HCT116 (cell line): ENCODE results near the gene ALG1L2.

ENCODE experiments used
- CBX3 ChIP-seq: IDR thresholded peaks from 2 replicates; pipeline ENCODE4 v1.6.1; 2012; ENCODE audit warnings: low read depth
- CEBPB ChIP-seq: IDR thresholded peaks from 2 replicates; pipeline ENCODE4 v1.6.1; 2012; ENCODE audit warnings: low read depth
- EZH2 ChIP-seq: fragments of 200-600 bp; sonication (generic); IDR thresholded peaks from 2 replicates; pipeline ENCODE4 v1.6.1; 2017; ENCODE audit warnings: antibody characterized with exemption, mixed run types
- EZH2phosphoT487 ChIP-seq: fragments of 200-600 bp; IDR thresholded peaks from 2 replicates; pipeline ENCODE4 v1.6.1; 2018; ENCODE audit warnings: antibody characterized with exemption, borderline replicate concordance
- POLR2AphosphoS5 ChIP-seq: IDR thresholded peaks from 2 replicates; pipeline ENCODE4 v1.6.1; 2011; ENCODE audit warnings: mild to moderate bottlenecking, low read depth, low read length, moderate library complexity
- RAD21 ChIP-seq: IDR thresholded peaks from 2 replicates; pipeline ENCODE4 v1.6.1; 2012; ENCODE audit warnings: low read depth, mild to moderate bottlenecking
- SP1 ChIP-seq: IDR thresholded peaks from 2 replicates; pipeline ENCODE4 v1.6.1; 2012; ENCODE audit warnings: low read depth
- ZNF274 ChIP-seq: fragments of 200-500 bp; sonication (Bioruptor generic); IDR thresholded peaks from 2 replicates; pipeline ENCODE4 v1.6.1; 2014; ENCODE audit warnings: mild to moderate bottlenecking, low read depth, low read length, inconsistent platforms
- TF ChIP-seq, protein P1 (sequence below), 3 experiments: fragments of 200-600 bp in 1 of 3; sonication (generic) in 1 of 3; IDR thresholded peaks in 2 of 3; conservative IDR thresholded peaks in 1 of 3; 2 replicates each; pipeline ENCODE4 v1.5.1; 2012 to 2017; ENCODE audit warnings: low read depth in 2 of 3, low read length in 2 of 3, antibody characterized with exemption in 1 of 3, borderline replicate concordance in 1 of 3, control low read depth in 1 of 3, mild to moderate bottlenecking in 1 of 3, mixed read lengths in 1 of 3, mixed run types in 1 of 3, moderate library complexity in 1 of 3; ENCODE audit not compliant: insufficient read depth in 1 of 3
- TF ChIP-seq, protein P2 (sequence below): IDR thresholded peaks from 2 replicates; pipeline ENCODE4 v1.6.1; 2012; ENCODE audit warnings: low read depth
- TF ChIP-seq, protein P3 (sequence below): IDR thresholded peaks from 2 replicates; pipeline ENCODE4 v1.6.1; 2011; ENCODE audit warnings: mild to moderate bottlenecking, low read length, moderate library complexity; ENCODE audit not compliant: insufficient replicate concordance; ENCODE audit errors: extremely low read depth
- TF ChIP-seq, protein P4 (sequence below): IDR thresholded peaks from 2 replicates; pipeline ENCODE4 v1.6.1; 2012

- TF ChIP-seq, protein P1, sequence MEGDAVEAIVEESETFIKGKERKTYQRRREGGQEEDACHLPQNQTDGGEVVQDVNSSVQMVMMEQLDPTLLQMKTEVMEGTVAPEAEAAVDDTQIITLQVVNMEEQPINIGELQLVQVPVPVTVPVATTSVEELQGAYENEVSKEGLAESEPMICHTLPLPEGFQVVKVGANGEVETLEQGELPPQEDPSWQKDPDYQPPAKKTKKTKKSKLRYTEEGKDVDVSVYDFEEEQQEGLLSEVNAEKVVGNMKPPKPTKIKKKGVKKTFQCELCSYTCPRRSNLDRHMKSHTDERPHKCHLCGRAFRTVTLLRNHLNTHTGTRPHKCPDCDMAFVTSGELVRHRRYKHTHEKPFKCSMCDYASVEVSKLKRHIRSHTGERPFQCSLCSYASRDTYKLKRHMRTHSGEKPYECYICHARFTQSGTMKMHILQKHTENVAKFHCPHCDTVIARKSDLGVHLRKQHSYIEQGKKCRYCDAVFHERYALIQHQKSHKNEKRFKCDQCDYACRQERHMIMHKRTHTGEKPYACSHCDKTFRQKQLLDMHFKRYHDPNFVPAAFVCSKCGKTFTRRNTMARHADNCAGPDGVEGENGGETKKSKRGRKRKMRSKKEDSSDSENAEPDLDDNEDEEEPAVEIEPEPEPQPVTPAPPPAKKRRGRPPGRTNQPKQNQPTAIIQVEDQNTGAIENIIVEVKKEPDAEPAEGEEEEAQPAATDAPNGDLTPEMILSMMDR (IDR thresholded peaks at IDR 0.05 in 2 of 3, conservative IDR thresholded peaks at IDR 0.05 in 1 of 3; ENCODE audit: borderline replicate concordance in 1 of 3, insufficient read depth in 1 of 3, low read depth in 2 of 3, low read length in 2 of 3), result no peak
- TF ChIP-seq SP1, result no peak
- TF ChIP-seq, protein P2, sequence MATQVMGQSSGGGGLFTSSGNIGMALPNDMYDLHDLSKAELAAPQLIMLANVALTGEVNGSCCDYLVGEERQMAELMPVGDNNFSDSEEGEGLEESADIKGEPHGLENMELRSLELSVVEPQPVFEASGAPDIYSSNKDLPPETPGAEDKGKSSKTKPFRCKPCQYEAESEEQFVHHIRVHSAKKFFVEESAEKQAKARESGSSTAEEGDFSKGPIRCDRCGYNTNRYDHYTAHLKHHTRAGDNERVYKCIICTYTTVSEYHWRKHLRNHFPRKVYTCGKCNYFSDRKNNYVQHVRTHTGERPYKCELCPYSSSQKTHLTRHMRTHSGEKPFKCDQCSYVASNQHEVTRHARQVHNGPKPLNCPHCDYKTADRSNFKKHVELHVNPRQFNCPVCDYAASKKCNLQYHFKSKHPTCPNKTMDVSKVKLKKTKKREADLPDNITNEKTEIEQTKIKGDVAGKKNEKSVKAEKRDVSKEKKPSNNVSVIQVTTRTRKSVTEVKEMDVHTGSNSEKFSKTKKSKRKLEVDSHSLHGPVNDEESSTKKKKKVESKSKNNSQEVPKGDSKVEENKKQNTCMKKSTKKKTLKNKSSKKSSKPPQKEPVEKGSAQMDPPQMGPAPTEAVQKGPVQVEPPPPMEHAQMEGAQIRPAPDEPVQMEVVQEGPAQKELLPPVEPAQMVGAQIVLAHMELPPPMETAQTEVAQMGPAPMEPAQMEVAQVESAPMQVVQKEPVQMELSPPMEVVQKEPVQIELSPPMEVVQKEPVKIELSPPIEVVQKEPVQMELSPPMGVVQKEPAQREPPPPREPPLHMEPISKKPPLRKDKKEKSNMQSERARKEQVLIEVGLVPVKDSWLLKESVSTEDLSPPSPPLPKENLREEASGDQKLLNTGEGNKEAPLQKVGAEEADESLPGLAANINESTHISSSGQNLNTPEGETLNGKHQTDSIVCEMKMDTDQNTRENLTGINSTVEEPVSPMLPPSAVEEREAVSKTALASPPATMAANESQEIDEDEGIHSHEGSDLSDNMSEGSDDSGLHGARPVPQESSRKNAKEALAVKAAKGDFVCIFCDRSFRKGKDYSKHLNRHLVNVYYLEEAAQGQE, result no peak
- no peak for TF ChIP-seq EZH2
- no peak for TF ChIP-seq CEBPB
- no peak for TF ChIP-seq POLR2AphosphoS5
- TF ChIP-seq CBX3, result no peak
- TF ChIP-seq EZH2phosphoT487, result no peak
- TF ChIP-seq RAD21, result no peak
- TF ChIP-seq, protein P3, sequence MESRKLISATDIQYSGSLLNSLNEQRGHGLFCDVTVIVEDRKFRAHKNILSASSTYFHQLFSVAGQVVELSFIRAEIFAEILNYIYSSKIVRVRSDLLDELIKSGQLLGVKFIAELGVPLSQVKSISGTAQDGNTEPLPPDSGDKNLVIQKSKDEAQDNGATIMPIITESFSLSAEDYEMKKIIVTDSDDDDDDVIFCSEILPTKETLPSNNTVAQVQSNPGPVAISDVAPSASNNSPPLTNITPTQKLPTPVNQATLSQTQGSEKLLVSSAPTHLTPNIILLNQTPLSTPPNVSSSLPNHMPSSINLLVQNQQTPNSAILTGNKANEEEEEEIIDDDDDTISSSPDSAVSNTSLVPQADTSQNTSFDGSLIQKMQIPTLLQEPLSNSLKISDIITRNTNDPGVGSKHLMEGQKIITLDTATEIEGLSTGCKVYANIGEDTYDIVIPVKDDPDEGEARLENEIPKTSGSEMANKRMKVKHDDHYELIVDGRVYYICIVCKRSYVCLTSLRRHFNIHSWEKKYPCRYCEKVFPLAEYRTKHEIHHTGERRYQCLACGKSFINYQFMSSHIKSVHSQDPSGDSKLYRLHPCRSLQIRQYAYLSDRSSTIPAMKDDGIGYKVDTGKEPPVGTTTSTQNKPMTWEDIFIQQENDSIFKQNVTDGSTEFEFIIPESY, result no peak
- TF ChIP-seq ZNF274, result no peak
- TF ChIP-seq, protein P4, sequence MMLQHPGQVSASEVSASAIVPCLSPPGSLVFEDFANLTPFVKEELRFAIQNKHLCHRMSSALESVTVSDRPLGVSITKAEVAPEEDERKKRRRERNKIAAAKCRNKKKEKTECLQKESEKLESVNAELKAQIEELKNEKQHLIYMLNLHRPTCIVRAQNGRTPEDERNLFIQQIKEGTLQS, result no peak
These were observed 4.0 kb upstream of the ALG1L2 start for GRCh38 chr3:130077636-130078035.
